ENCODE data around the gene PLD3. TPM values are rescaled to one million over a fixed set of nuclear protein-coding genes. Genes with fewer than 3 reads are reported as not detected.

PLD3 gene
- total RNA-seq, 2 experiments from 2014 or later, result 109 to 114 TPM

- Histone ChIP-seq H3K4me2 (ENCODE audit: low read length) (no peak overlapping the region), H3K9me3 (ENCODE audit: low read length) (no peaks in the 10 kb centered on the region), H3K36me3 (ENCODE audit: insufficient read depth, low read length) (peaks cover 6% of the 10 kb centered on the region; the same call in 1 of the 2 replicates), H3K27ac (ENCODE audit: low read depth, low read length, poor library complexity, severe bottlenecking) (no peak overlapping the region), H3K4me3 (ENCODE audit: low read depth, low read length, poor library complexity, severe bottlenecking) (no peak overlapping the region), H2AFZ (ENCODE audit: low read length) (no peak overlapping the region), H3K79me2 (ENCODE audit: insufficient read depth, low read depth, low read length) (no peaks in the 10 kb centered on the region), H4K20me1 (ENCODE audit: insufficient read depth, low read length) (no peaks in the 10 kb centered on the region), H3K4me1 (ENCODE audit: insufficient read depth, low read length, poor library complexity, severe bottlenecking) (peaks cover 24% of the 10 kb centered on the region), H3K9me2 (ENCODE audit: insufficient read depth, low read length) (no peaks in the 10 kb centered on the region)
- intact Hi-C loops (cut with micrococcal nuclease; ENCODE audit: unreplicated experiment), result no loop called here
- no peak for TF ChIP-seq EZH2phosphoT487 (IDR thresholded peaks at IDR 0.05; ENCODE audit: borderline replicate concordance, low read depth, low read length)
- TF ChIP-seq, protein P1, sequence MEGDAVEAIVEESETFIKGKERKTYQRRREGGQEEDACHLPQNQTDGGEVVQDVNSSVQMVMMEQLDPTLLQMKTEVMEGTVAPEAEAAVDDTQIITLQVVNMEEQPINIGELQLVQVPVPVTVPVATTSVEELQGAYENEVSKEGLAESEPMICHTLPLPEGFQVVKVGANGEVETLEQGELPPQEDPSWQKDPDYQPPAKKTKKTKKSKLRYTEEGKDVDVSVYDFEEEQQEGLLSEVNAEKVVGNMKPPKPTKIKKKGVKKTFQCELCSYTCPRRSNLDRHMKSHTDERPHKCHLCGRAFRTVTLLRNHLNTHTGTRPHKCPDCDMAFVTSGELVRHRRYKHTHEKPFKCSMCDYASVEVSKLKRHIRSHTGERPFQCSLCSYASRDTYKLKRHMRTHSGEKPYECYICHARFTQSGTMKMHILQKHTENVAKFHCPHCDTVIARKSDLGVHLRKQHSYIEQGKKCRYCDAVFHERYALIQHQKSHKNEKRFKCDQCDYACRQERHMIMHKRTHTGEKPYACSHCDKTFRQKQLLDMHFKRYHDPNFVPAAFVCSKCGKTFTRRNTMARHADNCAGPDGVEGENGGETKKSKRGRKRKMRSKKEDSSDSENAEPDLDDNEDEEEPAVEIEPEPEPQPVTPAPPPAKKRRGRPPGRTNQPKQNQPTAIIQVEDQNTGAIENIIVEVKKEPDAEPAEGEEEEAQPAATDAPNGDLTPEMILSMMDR (conservative IDR thresholded peaks at IDR 0.05; ENCODE audit: low read length), result no peak
- no peak for DNase-seq (ENCODE audit: low spot score)
- ChIA-PET CTCF (ENCODE audit: unreplicated experiment) (interaction anchor here (0.6 kb wide), 1 partner anchor 112 kb away, joined by 9 read pairs; no protein-coding TSS in a partner anchor), POLR2A (interaction anchor here (0.6 kb wide), 1 partner anchor 15 kb away, joined by 5 read pairs; no protein-coding TSS in a partner anchor)
- BruUV-seq (replicated peaks), result no TSS peak
Observed at GRCh38 chr19:40417643-40417981, 69.1 kb downstream of the PLD3 start.

GRCh38 chr19:40418040-40418439 is 69.5 kb downstream of the PLD3 start:
- Histone ChIP-seq H2AFZ (ENCODE audit: low read length) (no peak overlapping the region), H3K4me1 (ENCODE audit: insufficient read depth, low read length, poor library complexity, severe bottlenecking) (peaks cover 24% of the 10 kb centered on the region), H3K27ac (ENCODE audit: low read depth, low read length, poor library complexity, severe bottlenecking) (no peak overlapping the region), H3K4me2 (ENCODE audit: low read length) (no peak overlapping the region), H3K4me3 (ENCODE audit: low read depth, low read length, poor library complexity, severe bottlenecking) (no peak overlapping the region), H3K9me3 (ENCODE audit: low read length) (no peaks in the 10 kb centered on the region), H3K9me2 (ENCODE audit: insufficient read depth, low read length) (no peaks in the 10 kb centered on the region), H3K79me2 (ENCODE audit: insufficient read depth, low read depth, low read length) (no peaks in the 10 kb centered on the region), H3K36me3 (ENCODE audit: insufficient read depth, low read length) (peaks cover 10% of the 10 kb centered on the region; the same call in 1 of the 2 replicates), H4K20me1 (ENCODE audit: insufficient read depth, low read length) (no peaks in the 10 kb centered on the region)
- BruUV-seq (replicated peaks), result no TSS peak
- POLR2A ChIA-PET, result no interaction called here
- intact Hi-C loops (cut with micrococcal nuclease; ENCODE audit: unreplicated experiment), result no loop called here
- DNase-seq (ENCODE audit: low spot score), result no peak
- TF ChIP-seq, protein P1 (conservative IDR thresholded peaks at IDR 0.05; ENCODE audit: low read length), result no peak
- no peak for TF ChIP-seq EZH2phosphoT487 (IDR thresholded peaks at IDR 0.05; ENCODE audit: borderline replicate concordance, low read depth, low read length)
- CTCF ChIA-PET (ENCODE audit: unreplicated experiment), result no interaction called here

- Histone ChIP-seq H3K4me2 (ENCODE audit: low read length) (no peak overlapping the region), H2AFZ (ENCODE audit: low read length) (no peak overlapping the region), H3K9me2 (ENCODE audit: insufficient read depth, low read length) (no peaks in the 10 kb centered on the region), H3K4me1 (ENCODE audit: insufficient read depth, low read length, poor library complexity, severe bottlenecking) (peaks cover 26% of the 10 kb centered on the region), H3K27ac (ENCODE audit: low read depth, low read length, poor library complexity, severe bottlenecking) (no peak overlapping the region), H3K79me2 (ENCODE audit: insufficient read depth, low read depth, low read length) (peaks cover 2% of the 10 kb centered on the region; the same call in 1 of the 2 replicates), H3K4me3 (ENCODE audit: low read depth, low read length, poor library complexity, severe bottlenecking) (no peak overlapping the region), H4K20me1 (ENCODE audit: insufficient read depth, low read length) (no peaks in the 10 kb centered on the region), H3K9me3 (ENCODE audit: low read length) (no peaks in the 10 kb centered on the region), H3K36me3 (ENCODE audit: insufficient read depth, low read length) (peaks cover 10% of the 10 kb centered on the region; the same call in 1 of the 2 replicates)
- POLR2A ChIA-PET, result no interaction called here
- TF ChIP-seq, protein P1 (conservative IDR thresholded peaks at IDR 0.05; ENCODE audit: low read length), result 0 out of 2 replicates have a peak, but pooled peaks have one; percentile 19
- no peak for TF ChIP-seq EZH2phosphoT487 (IDR thresholded peaks at IDR 0.05; ENCODE audit: borderline replicate concordance, low read depth, low read length)
- intact Hi-C loops (cut with micrococcal nuclease; ENCODE audit: unreplicated experiment), result no loop called here
- BruUV-seq (replicated peaks), result no TSS peak
- CTCF ChIA-PET (ENCODE audit: unreplicated experiment), result no interaction called here
- no peak for DNase-seq (ENCODE audit: low spot score)
Observed at GRCh38 chr19:40419066-40419612, 70.6 kb downstream of the PLD3 start.
